PC-9 (cell line): ENCODE results near the gene SPRED2.

Source experiments
- CTCF ChIP-seq: fragments of 200-600 bp; sonication (generic); conservative IDR thresholded peaks from 2 replicates; pipeline ENCODE4 v1.6.1; 2017; ENCODE audit warnings: mixed run types, antibody characterized with exemption, mild to moderate bottlenecking, moderate library complexity
- EZH2 ChIP-seq: fragments of 200-600 bp; sonication (generic); IDR thresholded peaks from 2 replicates; pipeline ENCODE4 v1.8.0; 2017; ENCODE audit warnings: antibody characterized with exemption, low read depth

- TF ChIP-seq CTCF (no peak), EZH2 (no peak)
Measured at GRCh38 chr2:65416321-65416720, 16.1 kb downstream of the SPRED2 start.
